Endothelial cell of umbilical vein (primary cell): ENCODE results near the gene TMEM108. TPM values are rescaled to one million over a fixed set of nuclear protein-coding genes. Genes with fewer than 3 reads are reported as not detected.
A peak's percentile ranks its signal among the peaks of the same experiment; 100 is the strongest.

Experiments used
- BruUV-seq: library from RNA; stranded (reverse); fragments of 400-500 nt; replicated peaks from 2 replicates; lab custom pipeline; 2021; lab: Mats Ljungman, UMichigan
- CTCF ChIA-PET: fragments of 300-600, 350-600 bp; sonication (Branson Sonifier 250); formaldehyde crosslinking; loops from one replicate; lab custom pipeline; 2021; ENCODE audit warnings: antibody characterized with exemption, inconsistent platforms; lab: Charles Lee
- POLR2A ChIA-PET: fragments of 300-600, 350-600 bp; sonication (Branson Sonifier 250); formaldehyde crosslinking; loops from one replicate; lab custom pipeline; 2021; ENCODE audit warnings: antibody characterized with exemption, inconsistent platforms; lab: Charles Lee
- DNase-seq: peaks from one replicate; pipeline ENCODE4 v3.0.0-alpha.2; 2011; ENCODE audit warnings: low read depth, low spot score
- FAIRE-seq: peaks from 2 replicates; lab custom pipeline; 2011; peaks lifted over from hg19 to GRCh38; lab: Jason Lieb, UNC
- H2AFZ ChIP-seq: 2 replicates; pipeline ENCODE4 v1.6.0; 2012; ENCODE audit warnings: low read depth, low read length, control low read depth, inconsistent platforms
- H3K27ac ChIP-seq: 2 replicates; pipeline ENCODE4 v1.5.1; 2011; ENCODE audit warnings: low read depth, mild to moderate bottlenecking, control low read depth, low read length, moderate library complexity; ENCODE audit not compliant: insufficient read depth
- H3K27me3 ChIP-seq, 2 experiments: 2 replicates each; pipeline versions ENCODE4 v1.6.0 to v1.6.1; 2011; ENCODE audit warnings: low read length in 2 of 2, mixed read lengths in 1 of 2; ENCODE audit not compliant: control insufficient read depth in 2 of 2, insufficient read depth in 2 of 2
- H3K36me3 ChIP-seq, 2 experiments: 2 replicates in 1 of 2; 3 replicates in 1 of 2; pipeline ENCODE4 v1.5.1; 2011; ENCODE audit warnings: low read length in 2 of 2, mild to moderate bottlenecking in 1 of 2, moderate library complexity in 1 of 2; ENCODE audit not compliant: control insufficient read depth in 2 of 2, insufficient read depth in 2 of 2; ENCODE audit errors: extremely low read depth in 1 of 2
- H3K4me1 ChIP-seq: 3 replicates; pipeline ENCODE4 v1.5.1; 2011; ENCODE audit warnings: mild to moderate bottlenecking, low read length; ENCODE audit not compliant: control insufficient read depth, insufficient read depth; ENCODE audit errors: extremely low read depth
- H3K4me2 ChIP-seq: 2 replicates; pipeline ENCODE4 v1.6.1; 2011; ENCODE audit warnings: low read length, control low read depth, mixed read lengths; ENCODE audit not compliant: insufficient read depth
- H3K4me3 ChIP-seq, 3 experiments: fragments of 200-600 bp in 1 of 3; sonication (generic), shearing (Covaris generic) in 1 of 3; replicated peaks in 1 of 3; 2 replicates each; pipeline ENCODE4 v1.5.1; 2011 to 2016; ENCODE audit warnings: control low read depth in 3 of 3, low read length in 3 of 3, mild to moderate bottlenecking in 2 of 3, inconsistent platforms in 1 of 3, low read depth in 1 of 3, moderate library complexity in 1 of 3; ENCODE audit not compliant: insufficient read depth in 1 of 3
- H3K79me2 ChIP-seq: 2 replicates; pipeline ENCODE4 v1.6.0; 2012; ENCODE audit warnings: low read length, inconsistent platforms; ENCODE audit not compliant: control insufficient read depth, insufficient read depth
- H3K9ac ChIP-seq: replicated peaks from 2 replicates; pipeline ENCODE3; 2011; ENCODE audit warnings: low read length, control low read depth; ENCODE audit not compliant: insufficient read depth; ENCODE audit errors: extremely low read depth
- H3K9me1 ChIP-seq: replicated peaks from 3 replicates; pipeline ENCODE4 v1.6.0; 2011; ENCODE audit warnings: mild to moderate bottlenecking, low read length; ENCODE audit not compliant: control insufficient read depth, insufficient read depth; ENCODE audit errors: extremely low read depth
- H3K9me3 ChIP-seq: replicated peaks from 2 replicates; pipeline ENCODE4 v1.5.1; 2012; ENCODE audit warnings: low read length, inconsistent platforms; ENCODE audit not compliant: control insufficient read depth, insufficient read depth
- H4K20me1 ChIP-seq: replicated peaks from 2 replicates; pipeline ENCODE3; 2011; ENCODE audit warnings: mild to moderate bottlenecking, low read length; ENCODE audit not compliant: control insufficient read depth, insufficient read depth; ENCODE audit errors: extremely low read depth
- CTCF ChIP-seq, 2 donors: IDR thresholded peaks; 1 replicate in 1 of 2; 2 replicates in 1 of 2; pipeline ENCODE4 v1.5.1; 2011; ENCODE audit warnings: low read length in 2 of 2, mild to moderate bottlenecking in 2 of 2, moderate library complexity in 2 of 2, control low read depth in 1 of 2, inconsistent platforms in 1 of 2, low read depth in 1 of 2; ENCODE audit not compliant: insufficient read depth in 1 of 2; ENCODE audit errors: extremely low read depth in 1 of 2
- EZH2 ChIP-seq: IDR thresholded peaks from 2 replicates; pipeline ENCODE4 v1.6.1; 2012; ENCODE audit warnings: borderline replicate concordance, low read depth, mild to moderate bottlenecking, moderate library complexity, low read length, inconsistent platforms; ENCODE audit not compliant: severe bottlenecking
- FOS ChIP-seq: IDR thresholded peaks from 2 replicates; pipeline ENCODE4 v1.6.1; 2011; ENCODE audit warnings: mild to moderate bottlenecking, low read length, moderate library complexity, borderline replicate concordance; ENCODE audit not compliant: insufficient read depth
- GATA2 ChIP-seq: IDR thresholded peaks from 2 replicates; pipeline ENCODE4 v1.7.0; 2011; ENCODE audit warnings: low read depth, mild to moderate bottlenecking, moderate library complexity, mixed read lengths, low read length; ENCODE audit not compliant: insufficient read length, insufficient read depth
- JUN ChIP-seq: IDR thresholded peaks from 2 replicates; pipeline ENCODE4 v1.6.1; 2011; ENCODE audit warnings: borderline replicate concordance, low read depth; ENCODE audit not compliant: insufficient read length, insufficient read depth
- MAX ChIP-seq: IDR thresholded peaks from 2 replicates; pipeline ENCODE4 v1.6.1; 2011; ENCODE audit not compliant: insufficient read depth, insufficient read length
- MYC ChIP-seq: IDR thresholded peaks from one replicate; pipeline ENCODE4 v1.6.1; 2011; ENCODE audit warnings: mild to moderate bottlenecking, low read depth, low read length
- POLR2A ChIP-seq: IDR thresholded peaks from 2 replicates; pipeline ENCODE4 v1.6.1; 2012; ENCODE audit warnings: low read depth, mild to moderate bottlenecking, control low read depth, low read length
- POLR2AphosphoS5 ChIP-seq: IDR thresholded peaks from 2 replicates; pipeline ENCODE4 v1.6.1; 2012; ENCODE audit warnings: low read depth, mild to moderate bottlenecking, control low read depth, low read length, moderate library complexity; ENCODE audit not compliant: insufficient read depth
- dilution Hi-C: fragments of 300-500 bp; cut with MboI; formaldehyde crosslinking; loops from one replicate; pipeline ENCODE4 v1.15.0; 2019; ENCODE audit warnings: low sequenced_read_pairs; ENCODE audit not compliant: extremely low pct_ligation_motif_present
- intact Hi-C: fragments of 100-400 bp; cut with micrococcal nuclease; formaldehyde crosslinking; loops from one replicate; pipeline ENCODE4 v1.10.0; 2022
- polyA plus RNA-seq, 4 experiments: library from polyadenylated mRNA; depleted of rRNA in 3 of 4; stranded (reverse) in 3 of 4; unstranded in 1 of 4; fragments of >200 nt; gene quantifications; 2 replicates each; pipeline versions ENCODE4 v1.2.1 to v1.2.3, GENCODE V29; 2011 to 2012; ENCODE audit warnings: missing spikeins in 1 of 4
- total RNA-seq: library from RNA; stranded (reverse); gene quantifications from 2 replicates; pipeline ENCODE4 v1.2.3, GENCODE V29; 2021

TMEM108 gene
- total and polyA plus RNA-seq, 2 donors (not counting 3 experiments of a cell fraction or from before 2014, with no cell fraction given): 0.40 to 1.1 TPM

- H3K27me3 ChIP-seq: peaks cover 25 to 45% of the 10 kb centered on the region in 2 experiments
- no TSS peak for BruUV-seq
- no peak overlapping the region for H3K4me3 ChIP-seq
- no peaks in the 10 kb centered on the region for H4K20me1 ChIP-seq
- DNase-seq (no peak), FAIRE-seq (no peak)
- peaks cover 7% of the 10 kb centered on the region for H3K4me1 ChIP-seq
- intact Hi-C loops (no loop called here), dilution Hi-C loops (no loop called here)
- H3K79me2 ChIP-seq: no peaks in the 10 kb centered on the region
- H3K9ac ChIP-seq: no peak overlapping the region
- no peaks in the 10 kb centered on the region for H3K36me3 ChIP-seq
- no peak for TF ChIP-seq GATA2
- TF ChIP-seq MAX: no peak
- no peak for TF ChIP-seq EZH2
- TF ChIP-seq CTCF (IDR thresholded peaks at IDR 0.05; ENCODE audit: extremely low read depth in 1 of 2, insufficient read depth in 1 of 2, low read depth in 1 of 2, low read length in 2 of 2): no peak
- no peak for TF ChIP-seq POLR2AphosphoS5
- TF ChIP-seq POLR2A: no peak
- no peak for TF ChIP-seq MYC
- no peak for TF ChIP-seq JUN
- no peak for TF ChIP-seq FOS
- POLR2A ChIA-PET: no interaction called here
- H3K4me2 ChIP-seq: no peak overlapping the region
- CTCF ChIA-PET: no interaction called here
- H3K9me1 ChIP-seq: no peaks in the 10 kb centered on the region
- no peaks in the 10 kb centered on the region for H3K9me3 ChIP-seq
- H2AFZ ChIP-seq: peak overlapping the region; percentile 94
- no peak overlapping the region for H3K27ac ChIP-seq
Observed at GRCh38 chr3:133037436-133037835, 755 bp upstream of the TMEM108 start.
